ENCODE measurements around the gene STMN3.

Gene STMN3

DNA sequence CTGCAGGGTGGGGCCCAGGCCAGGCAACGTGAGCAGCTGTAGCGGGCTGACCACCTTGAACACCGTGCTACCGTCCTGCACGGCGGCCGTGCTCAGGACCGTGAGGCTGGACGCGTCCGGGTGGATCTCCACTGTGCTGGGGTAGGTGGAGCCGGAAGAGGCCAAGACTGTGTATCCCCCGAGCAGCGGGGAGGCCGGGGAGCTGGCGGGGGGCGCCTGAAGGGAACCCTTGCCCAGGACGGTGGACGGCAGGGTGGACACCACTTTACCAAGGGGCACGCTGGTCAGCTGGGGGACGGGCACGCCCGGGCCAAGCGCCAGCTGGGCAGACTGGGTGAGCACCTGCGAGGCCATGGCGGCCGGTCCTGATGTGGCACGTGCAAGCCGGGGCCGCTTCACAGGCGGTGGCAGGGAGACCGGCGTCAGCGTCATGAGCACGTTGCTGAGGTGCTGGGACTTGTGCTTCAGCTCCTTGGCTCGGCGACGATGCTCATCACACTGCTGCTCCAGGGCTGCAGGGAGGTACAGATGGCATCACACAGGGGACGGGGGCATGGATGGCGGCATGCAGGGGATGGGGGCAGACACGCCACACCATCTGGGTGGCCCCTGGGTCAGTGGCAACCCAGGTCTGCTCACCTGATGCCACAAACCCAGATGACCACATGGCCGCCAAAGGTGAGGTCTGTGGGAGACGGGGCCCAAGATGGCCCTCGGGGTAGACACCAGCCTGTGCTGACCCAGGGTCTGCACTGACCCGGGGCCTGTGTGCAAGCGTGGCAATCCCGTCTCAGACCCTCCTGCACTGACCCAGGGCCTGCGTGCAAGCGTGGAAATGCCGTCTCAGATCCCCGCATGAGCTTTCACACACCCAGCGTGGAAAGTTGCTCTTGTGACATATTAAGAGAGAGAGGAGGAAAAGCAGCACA, 62.7 kb downstream of the STMN3 start:
- H3K27ac ChIP-seq: no peak overlapping the region
- TF ChIP-seq, protein P1, sequence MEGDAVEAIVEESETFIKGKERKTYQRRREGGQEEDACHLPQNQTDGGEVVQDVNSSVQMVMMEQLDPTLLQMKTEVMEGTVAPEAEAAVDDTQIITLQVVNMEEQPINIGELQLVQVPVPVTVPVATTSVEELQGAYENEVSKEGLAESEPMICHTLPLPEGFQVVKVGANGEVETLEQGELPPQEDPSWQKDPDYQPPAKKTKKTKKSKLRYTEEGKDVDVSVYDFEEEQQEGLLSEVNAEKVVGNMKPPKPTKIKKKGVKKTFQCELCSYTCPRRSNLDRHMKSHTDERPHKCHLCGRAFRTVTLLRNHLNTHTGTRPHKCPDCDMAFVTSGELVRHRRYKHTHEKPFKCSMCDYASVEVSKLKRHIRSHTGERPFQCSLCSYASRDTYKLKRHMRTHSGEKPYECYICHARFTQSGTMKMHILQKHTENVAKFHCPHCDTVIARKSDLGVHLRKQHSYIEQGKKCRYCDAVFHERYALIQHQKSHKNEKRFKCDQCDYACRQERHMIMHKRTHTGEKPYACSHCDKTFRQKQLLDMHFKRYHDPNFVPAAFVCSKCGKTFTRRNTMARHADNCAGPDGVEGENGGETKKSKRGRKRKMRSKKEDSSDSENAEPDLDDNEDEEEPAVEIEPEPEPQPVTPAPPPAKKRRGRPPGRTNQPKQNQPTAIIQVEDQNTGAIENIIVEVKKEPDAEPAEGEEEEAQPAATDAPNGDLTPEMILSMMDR (IDR thresholded peaks at IDR 0.05): no peak
